Mesenchymal stem cell (in vitro differentiated cells and primary cell): ENCODE measurements around the gene USP20.

ENCODE experiments used
- DNase-seq: peaks from one replicate; pipeline ENCODE4 v3.0.0-alpha.2; 2013
- H2AFZ ChIP-seq: one replicate; pipeline ENCODE4 v1.6.1; 2013; ENCODE audit warnings: low read depth, mild to moderate bottlenecking, control low read depth, inconsistent platforms, low read length, moderate library complexity
- H2AK5ac ChIP-seq: 2 replicates; pipeline ENCODE4 v1.6.1; 2013; ENCODE audit warnings: low read length, moderate library complexity, mild to moderate bottlenecking, inconsistent platforms; ENCODE audit not compliant: severe bottlenecking
- H2BK120ac ChIP-seq: one replicate; pipeline ENCODE4 v1.6.1; 2013; ENCODE audit warnings: low read depth, mild to moderate bottlenecking, inconsistent platforms, low read length, moderate library complexity
- H2BK12ac ChIP-seq, 2 experiments: one replicate each; pipeline ENCODE4 v1.6.1; 2013; ENCODE audit warnings: inconsistent platforms in 2 of 2, low read length in 2 of 2, mild to moderate bottlenecking in 2 of 2, moderate library complexity in 2 of 2, control low read depth in 1 of 2
- H2BK15ac ChIP-seq: one replicate; pipeline ENCODE4 v1.6.1; 2013; ENCODE audit warnings: mild to moderate bottlenecking, low read depth, inconsistent platforms; ENCODE audit not compliant: poor library complexity, severe bottlenecking
- H2BK5ac ChIP-seq: 2 replicates; pipeline ENCODE4 v1.6.1; 2013; ENCODE audit warnings: low read depth, mild to moderate bottlenecking, low read length, control low read depth, inconsistent platforms; ENCODE audit not compliant: poor library complexity, severe bottlenecking
- H3K14ac ChIP-seq, 2 experiments: one replicate each; pipeline ENCODE4 v1.6.1; 2013; ENCODE audit warnings: inconsistent platforms in 2 of 2, low read length in 2 of 2, control low read depth in 1 of 2, mild to moderate bottlenecking in 1 of 2, moderate library complexity in 1 of 2
- H3K18ac ChIP-seq, 2 experiments: one replicate each; pipeline ENCODE4 v1.6.1; 2013; ENCODE audit warnings: inconsistent platforms in 2 of 2, low read length in 2 of 2, control low read depth in 1 of 2, low read depth in 1 of 2, mild to moderate bottlenecking in 1 of 2
- H3K23ac ChIP-seq, 2 experiments: one replicate each; pipeline ENCODE4 v1.6.1; 2013; ENCODE audit warnings: inconsistent platforms in 2 of 2, low read length in 2 of 2, mild to moderate bottlenecking in 2 of 2, moderate library complexity in 2 of 2, control low read depth in 1 of 2
- H3K27ac ChIP-seq: 2 replicates; pipeline ENCODE4 v1.5.1; 2013; ENCODE audit warnings: mild to moderate bottlenecking, moderate library complexity, low read length, control low read depth, inconsistent platforms; ENCODE audit not compliant: poor library complexity, severe bottlenecking
- H3K27me3 ChIP-seq, 2 experiments: 2 replicates each; pipeline versions ENCODE4 v1.6.1 to v1.7.0; 2013; ENCODE audit warnings: low read length in 2 of 2, mild to moderate bottlenecking in 2 of 2, moderate library complexity in 2 of 2, control low read depth in 1 of 2, inconsistent platforms in 1 of 2; ENCODE audit not compliant: control insufficient read depth in 1 of 2, insufficient read depth in 1 of 2
- H3K36me3 ChIP-seq, 2 experiments: 2 replicates each; pipeline versions ENCODE4 v1.6.1 to v1.7.0; 2013; ENCODE audit warnings: low read length in 2 of 2, control low read depth in 1 of 2, inconsistent platforms in 1 of 2, low read depth in 1 of 2, mild to moderate bottlenecking in 1 of 2; ENCODE audit not compliant: insufficient read depth in 2 of 2, control insufficient read depth in 1 of 2
- H3K4ac ChIP-seq, 2 experiments: one replicate each; pipeline ENCODE4 v1.6.1; 2013; ENCODE audit warnings: inconsistent platforms in 2 of 2, low read length in 2 of 2, mild to moderate bottlenecking in 2 of 2, moderate library complexity in 2 of 2, control low read depth in 1 of 2, low read depth in 1 of 2
- H3K4me1 ChIP-seq: 2 replicates; pipeline ENCODE4 v1.6.1; 2013; ENCODE audit warnings: low read depth, low read length, control low read depth; ENCODE audit not compliant: control insufficient read depth, insufficient read depth
- H3K4me2 ChIP-seq: 2 replicates; pipeline ENCODE4 v1.6.1; 2013; ENCODE audit warnings: low read length, mild to moderate bottlenecking, inconsistent platforms; ENCODE audit not compliant: poor library complexity, severe bottlenecking
- H3K4me3 ChIP-seq, 2 experiments: 2 replicates each; pipeline versions ENCODE4 v1.5.1 to v1.7.0; 2013; ENCODE audit warnings: low read length in 2 of 2, mild to moderate bottlenecking in 2 of 2, control low read depth in 1 of 2, low read depth in 1 of 2; ENCODE audit not compliant: insufficient read depth in 1 of 2
- H3K79me1 ChIP-seq: replicated peaks from 2 replicates; pipeline ENCODE4 v1.6.1; 2013; ENCODE audit warnings: mild to moderate bottlenecking, control low read depth, low read length, inconsistent platforms; ENCODE audit not compliant: poor library complexity, severe bottlenecking
- H3K9ac ChIP-seq: 2 replicates; pipeline ENCODE4 v1.7.0; 2013; ENCODE audit warnings: mild to moderate bottlenecking, low read length, moderate library complexity
- H3K9me3 ChIP-seq: 2 replicates; pipeline ENCODE4 v1.7.0; 2013; ENCODE audit warnings: mild to moderate bottlenecking, low read length; ENCODE audit not compliant: control insufficient read depth
- H4K8ac ChIP-seq: one replicate; pipeline ENCODE4 v1.6.1; 2013; ENCODE audit warnings: inconsistent platforms, mild to moderate bottlenecking, low read length, moderate library complexity
- H4K91ac ChIP-seq: one replicate; pipeline ENCODE4 v1.6.1; 2013; ENCODE audit warnings: mild to moderate bottlenecking, low read length, inconsistent platforms
- WGBS: methylation state at CpG from one replicate; pipeline ENCODE4 v1.1.7; 2013; ENCODE audit warnings: mixed read lengths; 5-methylcytosine and 5-hydroxymethylcytosine counted together

The USP20 gene

DNA sequence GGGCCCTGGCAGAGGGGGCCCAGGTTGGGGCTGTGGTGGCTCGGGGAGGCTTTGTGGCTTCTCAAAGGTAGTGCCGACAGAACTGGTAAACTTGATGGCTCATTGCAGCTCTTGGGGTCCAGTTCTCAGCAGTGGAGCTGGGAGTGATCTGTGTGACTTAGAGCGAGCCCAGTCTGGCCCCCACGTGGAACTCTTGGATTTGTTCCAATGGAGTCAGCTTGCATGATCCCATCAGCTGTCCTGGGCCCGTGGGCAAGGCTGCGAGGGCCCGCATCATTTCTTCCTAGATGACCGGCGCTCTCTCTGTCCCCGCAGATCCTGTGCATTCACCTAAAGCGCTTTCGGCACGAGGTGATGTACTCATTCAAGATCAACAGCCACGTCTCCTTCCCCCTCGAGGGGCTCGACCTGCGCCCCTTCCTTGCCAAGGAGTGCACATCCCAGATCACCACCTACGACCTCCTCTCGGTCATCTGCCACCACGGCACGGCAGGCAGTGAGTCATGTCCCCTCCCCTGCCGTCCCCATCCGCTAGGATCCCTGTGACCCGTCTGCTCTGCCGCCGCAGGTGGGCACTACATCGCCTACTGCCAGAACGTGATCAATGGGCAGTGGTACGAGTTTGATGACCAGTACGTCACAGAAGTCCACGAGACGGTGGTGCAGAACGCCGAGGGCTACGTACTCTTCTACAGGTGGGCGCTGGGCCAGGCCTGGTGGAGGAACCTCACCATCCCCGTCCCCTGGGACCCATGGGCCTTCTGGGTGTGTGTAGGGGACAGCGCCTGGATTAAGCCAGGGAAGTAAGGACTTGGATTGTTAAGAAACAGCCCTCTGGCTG, 39.2 kb downstream of the USP20 start:
- no peak overlapping the region for H2BK12ac ChIP-seq
- H4K8ac ChIP-seq, result no peak overlapping the region
- H3K4ac ChIP-seq, result no peak overlapping the region
- no peak overlapping the region for H3K23ac ChIP-seq
- H3K79me1 ChIP-seq, result no peaks in the 10 kb centered on the region
- no peak overlapping the region for H4K91ac ChIP-seq
- no peak overlapping the region for H3K14ac ChIP-seq
- no peak overlapping the region for H3K27ac ChIP-seq
- no peak overlapping the region for H2BK5ac ChIP-seq
- no peak overlapping the region for H3K9ac ChIP-seq
- H3K4me2 ChIP-seq, result no peak overlapping the region
- no peak overlapping the region for H2AK5ac ChIP-seq
- no peak overlapping the region for H2BK120ac ChIP-seq
- H3K27me3 ChIP-seq, result no peaks in the 10 kb centered on the region
- no peak overlapping the region for H2BK15ac ChIP-seq
- no peak overlapping the region for H3K18ac ChIP-seq
- H3K4me3 ChIP-seq, result no peak overlapping the region
- H3K36me3 ChIP-seq, result peaks cover 48 to 50% of the 10 kb centered on the region in 2 experiments
- no peaks in the 10 kb centered on the region for H3K4me1 ChIP-seq
- 96% methylated on average over 38 of the region's 38 CpGs for WGBS
- DNase-seq, result no peak
- no peak overlapping the region for H2AFZ ChIP-seq
- H3K9me3 ChIP-seq, result no peaks in the 10 kb centered on the region

DNA sequence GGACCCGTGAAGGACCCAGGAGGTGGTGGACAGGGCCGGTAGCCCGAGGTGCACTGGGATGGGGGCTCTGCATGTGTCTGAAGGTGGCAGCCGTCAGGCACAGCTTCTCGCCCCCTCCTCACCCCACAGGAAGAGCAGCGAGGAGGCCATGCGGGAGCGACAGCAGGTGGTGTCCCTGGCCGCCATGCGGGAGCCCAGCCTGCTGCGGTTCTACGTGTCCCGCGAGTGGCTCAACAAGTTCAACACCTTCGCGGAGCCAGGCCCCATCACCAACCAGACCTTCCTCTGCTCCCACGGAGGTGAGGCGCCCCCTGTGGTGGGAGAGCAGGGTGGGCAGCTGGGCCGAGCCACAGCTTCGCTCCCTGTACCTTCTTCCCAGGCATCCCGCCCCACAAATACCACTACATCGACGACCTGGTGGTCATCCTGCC, 39.9 kb downstream of the USP20 start:
- Histone ChIP-seq H2AFZ (no peak overlapping the region), H3K9me3 (no peaks in the 10 kb centered on the region), H3K36me3 (peaks cover 41 to 43% of the 10 kb centered on the region in 2 experiments), H2AK5ac (no peak overlapping the region), H2BK15ac (no peak overlapping the region), H3K27ac (no peak overlapping the region), H3K23ac (no peak overlapping the region), H3K27me3 (no peaks in the 10 kb centered on the region), H4K8ac (no peak overlapping the region), H3K4me2 (no peak overlapping the region), H3K4me3 (no peak overlapping the region), H2BK5ac (no peak overlapping the region), H3K9ac (no peak overlapping the region), H4K91ac (no peak overlapping the region), H3K18ac (no peak overlapping the region), H3K79me1 (no peaks in the 10 kb centered on the region), H3K4me1 (no peaks in the 10 kb centered on the region), H3K14ac (no peak overlapping the region), H2BK12ac (no peak overlapping the region), H2BK120ac (no peak overlapping the region), H3K4ac (no peak overlapping the region)
- no peak for DNase-seq
- 88% methylated on average over 21 of the region's 23 CpGs for WGBS

DNA sequence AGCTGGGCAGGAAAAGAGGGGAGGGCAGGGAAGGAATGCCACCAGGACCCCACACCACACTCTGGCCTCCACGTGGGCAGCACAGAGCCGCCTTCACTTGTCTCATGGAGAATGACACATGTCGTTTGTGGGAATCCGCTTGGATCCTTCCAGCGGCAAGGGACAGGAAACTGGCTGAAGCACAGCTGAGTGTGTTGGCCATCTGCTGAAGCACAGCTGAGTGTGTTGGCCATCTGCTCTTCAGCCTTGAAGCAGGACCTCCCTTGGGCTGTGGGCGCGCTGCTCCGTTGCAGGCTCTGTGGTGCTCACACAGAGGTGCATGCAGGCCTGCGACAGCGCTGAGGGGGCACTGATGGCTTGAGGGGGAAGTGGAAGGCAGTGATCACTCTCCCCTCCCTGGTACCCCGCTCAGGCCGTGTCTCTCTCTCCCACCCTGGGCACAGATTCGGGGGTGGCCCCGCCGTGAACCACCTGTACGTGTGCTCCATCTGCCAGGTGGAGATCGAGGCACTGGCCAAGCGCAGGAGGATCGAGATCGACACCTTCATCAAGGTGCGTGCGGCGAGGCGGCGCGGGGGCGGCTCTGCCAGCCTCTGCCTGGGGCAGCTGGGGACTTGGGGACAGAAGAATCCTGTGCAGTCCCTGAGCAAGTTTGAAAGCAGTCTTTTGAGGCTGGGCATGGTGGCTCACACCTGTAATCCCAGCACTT, 40.6 kb downstream of the USP20 start:
- no peak overlapping the region for H2BK15ac ChIP-seq
- H3K4me1 ChIP-seq, result peaks cover 4% of the 10 kb centered on the region
- H2BK5ac ChIP-seq, result no peak overlapping the region
- H3K9ac ChIP-seq, result no peak overlapping the region
- 94% methylated on average over 27 of the region's 27 CpGs for WGBS
- H3K36me3 ChIP-seq, result peaks cover 39 to 41% of the 10 kb centered on the region in 2 experiments
- H3K4me2 ChIP-seq, result no peak overlapping the region
- no peak overlapping the region for H2AFZ ChIP-seq
- H3K18ac ChIP-seq, result no peak overlapping the region
- H2AK5ac ChIP-seq, result no peak overlapping the region
- H3K14ac ChIP-seq, result no peak overlapping the region
- no peak overlapping the region for H4K91ac ChIP-seq
- H4K8ac ChIP-seq, result no peak overlapping the region
- H3K4me3 ChIP-seq, result no peak overlapping the region
- H3K79me1 ChIP-seq, result no peaks in the 10 kb centered on the region
- DNase-seq, result no peak
- H2BK120ac ChIP-seq, result no peak overlapping the region
- no peak overlapping the region for H3K27ac ChIP-seq
- no peak overlapping the region for H3K4ac ChIP-seq
- no peak overlapping the region for H3K23ac ChIP-seq
- no peaks in the 10 kb centered on the region for H3K9me3 ChIP-seq
- no peaks in the 10 kb centered on the region for H3K27me3 ChIP-seq
- no peak overlapping the region for H2BK12ac ChIP-seq

DNA sequence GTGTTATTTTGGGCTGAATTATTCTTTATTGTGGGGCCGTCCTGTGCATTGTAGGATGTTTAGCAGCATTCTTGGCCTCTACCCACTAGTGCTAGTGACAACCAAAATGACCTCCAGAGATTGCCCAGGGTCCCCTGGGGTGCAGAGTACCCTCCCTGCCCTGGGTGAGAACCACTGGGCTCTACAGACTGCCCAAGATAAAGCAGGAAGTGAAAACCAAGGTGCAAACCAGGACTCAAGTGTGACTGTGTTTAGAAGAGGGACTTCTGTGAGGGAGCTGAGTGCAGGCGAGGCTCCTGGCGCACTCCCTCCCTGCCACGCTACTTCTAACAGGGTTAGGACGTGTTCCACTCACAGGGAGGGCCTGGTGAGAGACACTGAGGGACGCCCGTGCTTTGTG, 41.6 kb downstream of the USP20 start:
- Histone ChIP-seq H2BK12ac (no peak overlapping the region), H3K14ac (no peak overlapping the region), H3K27me3 (no peaks in the 10 kb centered on the region), H2BK15ac (no peak overlapping the region), H3K23ac (no peak overlapping the region), H3K27ac (no peak overlapping the region), H3K4me2 (no peak overlapping the region), H4K91ac (no peak overlapping the region), H4K8ac (no peak overlapping the region), H2AK5ac (no peak overlapping the region), H3K4me1 (peaks cover 11% of the 10 kb centered on the region), H3K9ac (no peak overlapping the region), H2BK120ac (no peak overlapping the region), H3K36me3 (peaks cover 39 to 41% of the 10 kb centered on the region in 2 experiments), H3K9me3 (no peaks in the 10 kb centered on the region), H3K4ac (no peak overlapping the region), H3K4me3 (no peak overlapping the region), H2BK5ac (no peak overlapping the region), H3K79me1 (no peaks in the 10 kb centered on the region), H3K18ac (no peak overlapping the region), H2AFZ (no peak overlapping the region)
- WGBS, result 100% methylated on average over 7 of the region's 7 CpGs
- no peak for DNase-seq
